H1 (cell line): ENCODE measurements around the gene PTPRG. TPM values are rescaled to one million over a fixed set of nuclear protein-coding genes. Genes with fewer than 3 reads are reported as not detected.

ENCODE experiments used
- CTCF ChIA-PET: fragments of 300-600 bp; sonication (Branson Sonifier 250); formaldehyde crosslinking; loops from one replicate; lab custom pipeline; 2021; ENCODE audit not compliant: partially characterized antibody; lab: Charles Lee
- POLR2A ChIA-PET: fragments of 300-600 bp; sonication (Branson Sonifier 250); formaldehyde crosslinking; loops from one replicate; lab custom pipeline; 2021; ENCODE audit warnings: inconsistent platforms; ENCODE audit not compliant: partially characterized antibody; lab: Charles Lee
- DNase-seq, 2 experiments: peaks; one replicate each; pipeline versions ENCODE4 v3.0.0 to v3.0.0-alpha.2; 2010 to 2022; ENCODE audit warnings: low spot score in 2 of 2, low read depth in 1 of 2, mixed read lengths in 1 of 2
- FAIRE-seq: peaks from 2 replicates; lab custom pipeline; 2011; peaks lifted over from hg19 to GRCh38; lab: Jason Lieb, UNC
- H2AFZ ChIP-seq: 2 replicates; pipeline ENCODE4 v1.8.1; 2012; ENCODE audit warnings: low read length, inconsistent platforms
- H2AK5ac ChIP-seq: 2 replicates; pipeline ENCODE4 v1.6.1; 2013; ENCODE audit warnings: low read depth, low read length
- H2BK120ac ChIP-seq: replicated peaks from 2 replicates; pipeline ENCODE3; 2013; ENCODE audit warnings: low read depth, low read length, inconsistent platforms
- H2BK12ac ChIP-seq: 2 replicates; pipeline ENCODE4 v1.6.1; 2013; ENCODE audit warnings: low read depth, low read length
- H2BK15ac ChIP-seq: 2 replicates; pipeline ENCODE4 v1.6.1; 2013; ENCODE audit warnings: low read length
- H2BK20ac ChIP-seq: 2 replicates; pipeline ENCODE4 v1.6.1; 2013; ENCODE audit warnings: low read length
- H2BK5ac ChIP-seq: 2 replicates; pipeline ENCODE4 v1.6.1; 2013; ENCODE audit warnings: low read depth, low read length
- H3K14ac ChIP-seq: 2 replicates; pipeline ENCODE4 v1.6.1; 2013; ENCODE audit warnings: inconsistent platforms; ENCODE audit not compliant: insufficient read length
- H3K18ac ChIP-seq: 2 replicates; pipeline ENCODE4 v1.6.1; 2013; ENCODE audit warnings: low read length; ENCODE audit errors: extremely low read depth
- H3K23ac ChIP-seq: 2 replicates; pipeline ENCODE4 v1.6.1; 2013; ENCODE audit warnings: inconsistent platforms; ENCODE audit not compliant: insufficient read length
- H3K23me2 ChIP-seq: 2 replicates; pipeline ENCODE4 v1.6.1; 2013; ENCODE audit warnings: low read depth, low read length
- H3K27ac ChIP-seq: 2 replicates; pipeline ENCODE4 v1.6.1; 2011; ENCODE audit warnings: low read depth, low read length, inconsistent platforms
- H3K27me3 ChIP-seq, 4 experiments: replicated peaks in 1 of 4; 1 replicate in 1 of 4; 2 replicates in 3 of 4; pipeline versions ENCODE4 v1.6.1 to v1.8.1; 2011 to 2013; ENCODE audit warnings: low read length in 3 of 4, mild to moderate bottlenecking in 3 of 4, inconsistent platforms in 2 of 4, mixed read lengths in 2 of 4, moderate library complexity in 1 of 4; ENCODE audit not compliant: control insufficient read depth in 3 of 4, insufficient read depth in 3 of 4; ENCODE audit errors: extremely low read depth in 1 of 4
- H3K36me3 ChIP-seq, 4 experiments: 2 replicates each; pipeline versions ENCODE4 v1.6.1 to v1.8.1; 2011 to 2013; ENCODE audit warnings: mild to moderate bottlenecking in 4 of 4, low read length in 3 of 4, moderate library complexity in 2 of 4, control low read depth in 1 of 4, inconsistent platforms in 1 of 4; ENCODE audit not compliant: insufficient read depth in 4 of 4, control insufficient read depth in 2 of 4
- H3K4ac ChIP-seq: replicated peaks from 2 replicates; pipeline ENCODE3; 2013; ENCODE audit warnings: low read length, low read depth, mixed read lengths, inconsistent platforms; ENCODE audit not compliant: insufficient read length
- H3K4me1 ChIP-seq, 4 experiments: replicated peaks in 1 of 4; 1 replicate in 1 of 4; 2 replicates in 3 of 4; pipeline versions ENCODE4 v1.6.1 to v1.8.1; 2011 to 2013; ENCODE audit warnings: low read length in 3 of 4, inconsistent platforms in 2 of 4, mixed read lengths in 1 of 4; ENCODE audit not compliant: insufficient read depth in 4 of 4, control insufficient read depth in 3 of 4
- H3K4me2 ChIP-seq, 2 experiments: 2 replicates each; pipeline versions ENCODE4 v1.6.1 to v1.8.1; 2011 to 2013; ENCODE audit warnings: low read depth in 2 of 2, low read length in 2 of 2, control low read depth in 1 of 2, inconsistent platforms in 1 of 2, mild to moderate bottlenecking in 1 of 2; ENCODE audit not compliant: insufficient read depth in 1 of 2
- H3K4me3 ChIP-seq, 4 experiments: fragments of 200-600, 300-600 bp in 1 of 4; sonication (generic), shearing (Covaris generic), sonication (Bioruptor Twin) in 1 of 4; 2 replicates each; pipeline versions ENCODE4 v1.5.1 to v1.8.1; 2011 to 2016; ENCODE audit warnings: low read length in 4 of 4, low read depth in 3 of 4, control low read depth in 2 of 4, inconsistent platforms in 2 of 4, mild to moderate bottlenecking in 2 of 4, mixed read lengths in 1 of 4, moderate library complexity in 1 of 4; ENCODE audit not compliant: insufficient read depth in 2 of 4; ENCODE audit errors: extremely low read depth in 1 of 4
- H3K56ac ChIP-seq: replicated peaks from 2 replicates; pipeline ENCODE3; 2013; ENCODE audit warnings: low read depth, mild to moderate bottlenecking, mixed read lengths, low read length, inconsistent platforms; ENCODE audit not compliant: insufficient read length
- H3K79me1 ChIP-seq: 2 replicates; pipeline ENCODE4 v1.6.1; 2013; ENCODE audit warnings: low read depth, low read length, control low read depth
- H3K79me2 ChIP-seq, 2 experiments: 2 replicates each; pipeline versions ENCODE4 v1.6.1 to v1.8.1; 2012 to 2013; ENCODE audit warnings: low read length in 2 of 2, mild to moderate bottlenecking in 2 of 2, inconsistent platforms in 1 of 2; ENCODE audit not compliant: insufficient read depth in 2 of 2, control insufficient read depth in 1 of 2
- H3K9ac ChIP-seq, 4 experiments: replicated peaks in 1 of 4; 1 replicate in 1 of 4; 2 replicates in 3 of 4; pipeline versions ENCODE4 v1.6.1 to v1.8.1; 2011 to 2013; ENCODE audit warnings: low read depth in 3 of 4, low read length in 3 of 4, control low read depth in 2 of 4, mild to moderate bottlenecking in 2 of 4, moderate library complexity in 2 of 4, inconsistent platforms in 1 of 4; ENCODE audit errors: extremely low read depth in 1 of 4
- H3K9me3 ChIP-seq, 2 experiments: 2 replicates each; pipeline versions ENCODE4 v1.6.1 to v1.8.1; 2012 to 2013; ENCODE audit warnings: mild to moderate bottlenecking in 2 of 2, moderate library complexity in 2 of 2, control low read depth in 1 of 2, inconsistent platforms in 1 of 2, low read depth in 1 of 2, low read length in 1 of 2, mixed read lengths in 1 of 2; ENCODE audit not compliant: insufficient read depth in 2 of 2
- H4K20me1 ChIP-seq, 2 experiments: replicated peaks in 1 of 2; 2 replicates each; pipeline versions ENCODE3 to v1.8.1; 2011 to 2013; ENCODE audit warnings: inconsistent platforms in 2 of 2, low read length in 2 of 2, mild to moderate bottlenecking in 1 of 2; ENCODE audit not compliant: insufficient read depth in 2 of 2, control insufficient read depth in 1 of 2
- H4K5ac ChIP-seq: 2 replicates; pipeline ENCODE4 v1.6.1; 2013; ENCODE audit warnings: low read length, low read depth, mixed read lengths, inconsistent platforms; ENCODE audit not compliant: insufficient read length
- H4K8ac ChIP-seq: 2 replicates; pipeline ENCODE4 v1.8.0; 2013; ENCODE audit warnings: mild to moderate bottlenecking, moderate library complexity, low read length, inconsistent platforms; ENCODE audit not compliant: insufficient read depth; ENCODE audit errors: extremely low read depth
- H4K91ac ChIP-seq: replicated peaks from 2 replicates; pipeline ENCODE3; 2013; ENCODE audit warnings: low read length, mixed read lengths, inconsistent platforms; ENCODE audit not compliant: insufficient read length
- CEBPB ChIP-seq: IDR thresholded peaks from 2 replicates; pipeline ENCODE4 v1.6.1; 2012; ENCODE audit warnings: low read depth, low read length
- CHD1 ChIP-seq: IDR thresholded peaks from 2 replicates; pipeline ENCODE4 v1.6.1; 2012; ENCODE audit warnings: low read depth, low read length, improper control_type of control experiment
- CHD2 ChIP-seq: IDR thresholded peaks from 2 replicates; pipeline ENCODE4 v1.6.1; 2012; ENCODE audit warnings: low read length, improper control_type of control experiment
- CTBP2 ChIP-seq: IDR thresholded peaks from 2 replicates; pipeline ENCODE4 v1.7.0; 2011; ENCODE audit warnings: borderline replicate concordance, mild to moderate bottlenecking, moderate library complexity, mixed read lengths, low read length; ENCODE audit not compliant: insufficient read depth, insufficient read length
- EZH2 ChIP-seq: fragments of 200-600 bp; sonication (generic); IDR thresholded peaks from 2 replicates; pipeline ENCODE4 v1.7.1; 2012; ENCODE audit warnings: low read depth, mild to moderate bottlenecking, moderate library complexity, low read length, inconsistent platforms; ENCODE audit not compliant: severe bottlenecking
- KDM4A ChIP-seq: IDR thresholded peaks from one replicate; pipeline ENCODE4 v1.7.1; 2012; ENCODE audit warnings: low read depth, mild to moderate bottlenecking, moderate library complexity, low read length, inconsistent platforms; ENCODE audit not compliant: severe bottlenecking
- KDM5A ChIP-seq: fragments of 200-600 bp; IDR thresholded peaks from 2 replicates; pipeline ENCODE4 v1.7.1; 2012; ENCODE audit warnings: mild to moderate bottlenecking, low read length, inconsistent platforms, mixed read lengths
- NRF1 ChIP-seq: IDR thresholded peaks from 2 replicates; pipeline ENCODE4 v1.6.1; 2011; ENCODE audit warnings: mild to moderate bottlenecking, low read depth, low read length, improper control_type of control experiment
- PHF8 ChIP-seq: fragments of 200-600 bp; sonication (generic); conservative IDR thresholded peaks from 2 replicates; pipeline ENCODE4 v1.7.1; 2012; ENCODE audit warnings: low read depth, mild to moderate bottlenecking, inconsistent platforms, low read length, moderate library complexity
- POU5F1 ChIP-seq: IDR thresholded peaks from 2 replicates; pipeline ENCODE4 v1.6.1; 2011; ENCODE audit warnings: low read depth, mild to moderate bottlenecking, low read length, moderate library complexity
- RNF2 ChIP-seq: fragments of 200-900, 300-1000 bp; sonication (generic); IDR thresholded peaks from 2 replicates; pipeline ENCODE4 v1.7.1; 2016; ENCODE audit warnings: borderline replicate concordance, low read depth, mild to moderate bottlenecking, antibody characterized with exemption, low read length; ENCODE audit not compliant: poor library complexity, severe bottlenecking; ENCODE audit errors: missing control alignments
- SIRT6 ChIP-seq: IDR thresholded peaks from one replicate; pipeline ENCODE4 v1.7.1; 2012; ENCODE audit warnings: low read length, inconsistent platforms
- TAF1 ChIP-seq: IDR thresholded peaks from 2 replicates; pipeline ENCODE4 v1.6.1; 2011; ENCODE audit warnings: mild to moderate bottlenecking, low read depth, low read length
- WGBS, 2 experiments: shearing (Covaris generic) in 1 of 2; methylation state at CpG; one replicate each; pipeline versions ENCODE4 v1.1.6 to v1.1.7; 2013 to 2015; ENCODE audit warnings: low lambda C conversion rate in 2 of 2, mixed read lengths in 2 of 2, inconsistent platforms in 1 of 2, low coverage in 1 of 2, missing lambda C conversion rate in 1 of 2; ENCODE audit not compliant: insufficient replicate concordance in 2 of 2, insufficient coverage in 1 of 2, insufficient read length in 1 of 2; ENCODE audit errors: extremely low coverage in 1 of 2, missing lambda C conversion rate in 1 of 2; 5-methylcytosine and 5-hydroxymethylcytosine counted together
- polyA plus RNA-seq, 7 experiments: library from polyadenylated mRNA; depleted of rRNA in 3 of 7; stranded (reverse) in 5 of 7; unstranded in 2 of 7; fragments of >200 nt in 5 of 7; fragments of 200-250 nt in 2 of 7; gene quantifications; 1 replicate in 5 of 7; 2 replicates in 1 of 7; 4 replicates in 1 of 7; pipeline versions ENCODE4 v1.2.1 to v1.2.3, GENCODE V29; 2011 to 2013; ENCODE audit warnings: missing spikeins in 2 of 7, mixed read lengths in 2 of 7
- total RNA-seq: library from RNA; stranded (reverse); fragmentation: NEBNext Ultra II Directional; extraction: Animal tissue kit (Norgen Biotek cat#: 25700); gene quantifications from 2 replicates; pipeline ENCODE4 v1.2.1, GENCODE V29; 2021

The PTPRG gene
- total and polyA plus RNA-seq, 2 of the 8 experiments (the other 6 are each of a cell fraction or from before 2014, with no cell fraction given) = 23.3 to 96.2 TPM

- H3K23ac ChIP-seq = no peak overlapping the region
- no peaks in the 10 kb centered on the region for H3K9me3 ChIP-seq
- H3K79me2 ChIP-seq = no peaks in the 10 kb centered on the region
- H2AK5ac ChIP-seq = no peak overlapping the region
- no peak overlapping the region for H3K4me3 ChIP-seq
- H3K79me1 ChIP-seq = no peaks in the 10 kb centered on the region
- no peak overlapping the region for H3K18ac ChIP-seq
- no peak overlapping the region for H2BK20ac ChIP-seq
- peak overlapping the region in 1 of 2 experiments; percentile 59; a peak in 3 of 4 replicates for H3K4me2 ChIP-seq
- no peak overlapping the region for H2BK5ac ChIP-seq
- no peak overlapping the region for H3K4ac ChIP-seq
- no peak for DNase-seq
- H2BK15ac ChIP-seq = no peak overlapping the region
- H3K14ac ChIP-seq = no peak overlapping the region
- H3K27ac ChIP-seq = no peak overlapping the region; the same call in 1 of the 2 replicates
- H3K4me1 ChIP-seq = peaks cover 5 to 18% (median 11%) of the 10 kb centered on the region in 4 experiments; a peak in 6 of 7 replicates
- POLR2A ChIA-PET = interaction anchor here (0.7 to 1.2 kb wide), 4 partner anchors 11 to 23 kb away, joined by 3 to 4 read pairs (median 3); no protein-coding TSS in a partner anchor
- H4K91ac ChIP-seq = no peak overlapping the region
- no peak overlapping the region for H3K56ac ChIP-seq
- no peaks in the 10 kb centered on the region for H3K23me2 ChIP-seq
- no peaks in the 10 kb centered on the region for H3K27me3 ChIP-seq
- no peak overlapping the region for H3K9ac ChIP-seq
- no peak overlapping the region for H4K5ac ChIP-seq
- H4K8ac ChIP-seq = no peak overlapping the region
- CTCF ChIA-PET = interaction anchor here (0.6 to 4.2 kb wide), 6 partner anchors 10 to 207 kb away, joined by 3 to 37 read pairs (median 4); no protein-coding TSS in a partner anchor
- no peak overlapping the region for H2AFZ ChIP-seq
- 45% methylated on average over 12 of the region's 12 CpGs; no CpG with 5 or more reads in 1 of the 2 experiments for WGBS, 2 experiments
- peak; percentile 63 for FAIRE-seq
- H2BK12ac ChIP-seq = no peak overlapping the region
- no peaks in the 10 kb centered on the region for H4K20me1 ChIP-seq
- peaks cover 0 to 3% (median 0%) of the 10 kb centered on the region in 4 experiments; a peak in 2 of 8 replicates for H3K36me3 ChIP-seq
- H2BK120ac ChIP-seq = no peak overlapping the region
- TF ChIP-seq TAF1 (no peak), POU5F1 (no peak), CHD1 (no peak), CHD2 (no peak), KDM4A (no peak), KDM5A (no peak), EZH2 (no peak), CEBPB (no peak), PHF8 (no peak), NRF1 (no peak), RNF2 (no peak), SIRT6 (no peak), CTBP2 (peak; percentile 37)
Observed at GRCh38 chr3:62242831-62243509, 681.6 kb downstream of the PTPRG start.
